ENCODE data around the gene PLEKHA3.

The PLEKHA3 gene

GRCh38 chr2:178476477-178476876, 3.8 kb upstream of the PLEKHA3 start:
- no peak for DNase-seq (ENCODE audit: extremely low read depth, insufficient read length)
- Histone ChIP-seq H3K27me3 (replicated peaks; ENCODE audit: control insufficient read depth, insufficient read depth, low read length) (no peaks in the 10 kb centered on the region), H3K4me3 (replicated peaks; ENCODE audit: low read depth, low read length) (no peak overlapping the region), H3K36me3 (ENCODE audit: control insufficient read depth, insufficient read depth, low read length) (no peaks in the 10 kb centered on the region)
- no peak for TF ChIP-seq CTCF (IDR thresholded peaks at IDR 0.05; ENCODE audit: insufficient read depth, low read length, poor library complexity, severe bottlenecking)

GRCh38 chr2:178477443-178478129, 2.7 kb upstream of the PLEKHA3 start:
- H3K27me3 ChIP-seq (replicated peaks; ENCODE audit: control insufficient read depth, insufficient read depth, low read length) = no peaks in the 10 kb centered on the region
- DNase-seq (ENCODE audit: extremely low read depth, insufficient read length) = no peak
- H3K36me3 ChIP-seq (ENCODE audit: control insufficient read depth, insufficient read depth, low read length) = no peaks in the 10 kb centered on the region
- no peak for TF ChIP-seq CTCF (IDR thresholded peaks at IDR 0.05; ENCODE audit: insufficient read depth, low read length, poor library complexity, severe bottlenecking)
- H3K4me3 ChIP-seq (replicated peaks; ENCODE audit: low read depth, low read length) = peak overlapping the region; percentile 76

GRCh38 chr2:178478130-178478438, 2.2 kb upstream of the PLEKHA3 start:
- Histone ChIP-seq H3K36me3 (ENCODE audit: control insufficient read depth, insufficient read depth, low read length) (no peaks in the 10 kb centered on the region), H3K4me3 (replicated peaks; ENCODE audit: low read depth, low read length) (peak overlapping the region; percentile 76), H3K27me3 (replicated peaks; ENCODE audit: control insufficient read depth, insufficient read depth, low read length) (no peaks in the 10 kb centered on the region)
- DNase-seq (ENCODE audit: extremely low read depth, insufficient read length) = no peak
- TF ChIP-seq CTCF (IDR thresholded peaks at IDR 0.05; ENCODE audit: insufficient read depth, low read length, poor library complexity, severe bottlenecking) = no peak

GRCh38 chr2:178478439-178479274, 1.6 kb upstream of the PLEKHA3 start, which contains the start of gene FKBP7:
TSS of gene FKBP7 (minus strand) at chr2:178478600. CDS start at chr2:178478499, 101 bp downstream.
- no peaks in the 10 kb centered on the region for H3K27me3 ChIP-seq (replicated peaks; ENCODE audit: control insufficient read depth, insufficient read depth, low read length)
- no peaks in the 10 kb centered on the region for H3K36me3 ChIP-seq (ENCODE audit: control insufficient read depth, insufficient read depth, low read length)
- H3K4me3 ChIP-seq (replicated peaks; ENCODE audit: low read depth, low read length) = peak within 1 kb of the TSS; percentile 76
- DNase-seq (ENCODE audit: extremely low read depth, insufficient read length) = peak; percentile 90
- TF ChIP-seq CTCF (IDR thresholded peaks at IDR 0.05; ENCODE audit: insufficient read depth, low read length, poor library complexity, severe bottlenecking) = peak; percentile 87

GRCh38 chr2:178479275-178479616, 1.0 kb upstream of the PLEKHA3 start:
- peak overlapping the region; percentile 76 for H3K4me3 ChIP-seq (replicated peaks; ENCODE audit: low read depth, low read length)
- TF ChIP-seq CTCF (IDR thresholded peaks at IDR 0.05; ENCODE audit: insufficient read depth, low read length, poor library complexity, severe bottlenecking) = no peak
- H3K36me3 ChIP-seq (ENCODE audit: control insufficient read depth, insufficient read depth, low read length) = no peaks in the 10 kb centered on the region
- no peak for DNase-seq (ENCODE audit: extremely low read depth, insufficient read length)
- no peaks in the 10 kb centered on the region for H3K27me3 ChIP-seq (replicated peaks; ENCODE audit: control insufficient read depth, insufficient read depth, low read length)

Data from GM06990 (cell line).